Astrocyte (in vitro differentiated cells and primary cell): ENCODE measurements around the gene CARD11.

Source experiments
- EZH2 ChIP-seq: IDR thresholded peaks from 2 replicates; pipeline ENCODE4 v1.6.1; 2012; ENCODE audit warnings: mild to moderate bottlenecking, low read length, inconsistent platforms; ENCODE audit not compliant: insufficient read depth
- TF ChIP-seq, protein P1 (sequence below): IDR thresholded peaks from 2 replicates; pipeline ENCODE4 v1.5.1; 2011; ENCODE audit warnings: low read depth, mild to moderate bottlenecking, inconsistent platforms, low read length, moderate library complexity; ENCODE audit not compliant: insufficient read depth

DNA sequence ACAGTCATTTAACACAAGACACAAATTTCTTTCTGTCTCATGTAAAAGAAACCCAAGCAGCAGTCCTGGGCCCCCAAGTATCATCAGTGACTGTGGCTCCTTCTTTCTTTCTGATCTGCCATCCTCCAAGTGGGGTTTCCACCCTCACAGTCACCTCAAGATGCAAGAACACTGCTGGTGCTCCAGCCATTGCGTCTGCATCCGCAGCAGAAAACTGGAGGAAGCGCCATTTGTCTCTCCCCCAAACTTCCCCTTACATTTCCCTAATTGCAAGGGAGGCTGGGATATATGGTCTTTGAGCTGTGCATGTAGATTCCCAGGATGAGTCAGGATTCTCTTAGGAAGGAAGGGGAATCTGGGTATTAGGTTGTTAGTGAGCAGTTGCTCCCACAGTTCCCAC is 138.6 kb downstream of the CARD11 start:
- TF ChIP-seq, protein P1, sequence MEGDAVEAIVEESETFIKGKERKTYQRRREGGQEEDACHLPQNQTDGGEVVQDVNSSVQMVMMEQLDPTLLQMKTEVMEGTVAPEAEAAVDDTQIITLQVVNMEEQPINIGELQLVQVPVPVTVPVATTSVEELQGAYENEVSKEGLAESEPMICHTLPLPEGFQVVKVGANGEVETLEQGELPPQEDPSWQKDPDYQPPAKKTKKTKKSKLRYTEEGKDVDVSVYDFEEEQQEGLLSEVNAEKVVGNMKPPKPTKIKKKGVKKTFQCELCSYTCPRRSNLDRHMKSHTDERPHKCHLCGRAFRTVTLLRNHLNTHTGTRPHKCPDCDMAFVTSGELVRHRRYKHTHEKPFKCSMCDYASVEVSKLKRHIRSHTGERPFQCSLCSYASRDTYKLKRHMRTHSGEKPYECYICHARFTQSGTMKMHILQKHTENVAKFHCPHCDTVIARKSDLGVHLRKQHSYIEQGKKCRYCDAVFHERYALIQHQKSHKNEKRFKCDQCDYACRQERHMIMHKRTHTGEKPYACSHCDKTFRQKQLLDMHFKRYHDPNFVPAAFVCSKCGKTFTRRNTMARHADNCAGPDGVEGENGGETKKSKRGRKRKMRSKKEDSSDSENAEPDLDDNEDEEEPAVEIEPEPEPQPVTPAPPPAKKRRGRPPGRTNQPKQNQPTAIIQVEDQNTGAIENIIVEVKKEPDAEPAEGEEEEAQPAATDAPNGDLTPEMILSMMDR, result no peak
- TF ChIP-seq EZH2, result no peak
